H1 (cell line): ENCODE results near the gene CABLES2. TPM values are rescaled to one million over a fixed set of nuclear protein-coding genes. Genes with fewer than 3 reads are reported as not detected.
A peak's percentile ranks its signal among the peaks of the same experiment; 100 is the strongest.

Experiments used
- BCL11A ChIP-seq, 2 experiments: IDR thresholded peaks; one replicate each; pipeline ENCODE4 v1.6.1; 2011; ENCODE audit warnings: low read depth in 2 of 2, low read length in 2 of 2, mild to moderate bottlenecking in 2 of 2
- BRCA1 ChIP-seq: IDR thresholded peaks from 2 replicates; pipeline ENCODE4 v1.6.1; 2012; ENCODE audit warnings: low read depth, low read length, improper control_type of control experiment
- CBX5 ChIP-seq: fragments of 300-800, 300-1000 bp; sonication (generic); IDR thresholded peaks from 2 replicates; pipeline ENCODE4 v1.7.1; 2016; ENCODE audit warnings: antibody characterized with exemption, low read length, low read depth
- CBX8 ChIP-seq: fragments of 300-800, 300-1000 bp; sonication (generic); IDR thresholded peaks from 2 replicates; pipeline ENCODE4 v1.7.1; 2016; ENCODE audit warnings: low read depth, low read length, borderline replicate concordance
- CEBPB ChIP-seq: IDR thresholded peaks from 2 replicates; pipeline ENCODE4 v1.6.1; 2012; ENCODE audit warnings: low read depth, low read length
- CHD7 ChIP-seq: fragments of 300-600 bp; sonication (generic); IDR thresholded peaks from 2 replicates; pipeline ENCODE4 v1.7.1; 2012; ENCODE audit warnings: low read length, moderate library complexity, mild to moderate bottlenecking, inconsistent platforms; ENCODE audit not compliant: insufficient replicate concordance
- CREB1 ChIP-seq: IDR thresholded peaks from 2 replicates; pipeline ENCODE4 v1.6.1; 2012; ENCODE audit warnings: inconsistent platforms
- CTBP2 ChIP-seq: IDR thresholded peaks from 2 replicates; pipeline ENCODE4 v1.7.0; 2011; ENCODE audit warnings: borderline replicate concordance, mild to moderate bottlenecking, moderate library complexity, mixed read lengths, low read length; ENCODE audit not compliant: insufficient read depth, insufficient read length
- KDM1A ChIP-seq: fragments of 200-600, 300-600 bp; sonication (generic); IDR thresholded peaks from 2 replicates; pipeline ENCODE4 v1.7.1; 2016; ENCODE audit warnings: mild to moderate bottlenecking, low read length, borderline replicate concordance
- RBBP5 ChIP-seq: IDR thresholded peaks from 2 replicates; pipeline ENCODE4 v1.7.1; 2012; ENCODE audit warnings: low read depth, mild to moderate bottlenecking, inconsistent platforms, low read length, moderate library complexity, borderline replicate concordance
- polyA plus RNA-seq, 7 experiments: library from polyadenylated mRNA; depleted of rRNA in 3 of 7; stranded (reverse) in 5 of 7; unstranded in 2 of 7; fragments of >200 nt in 5 of 7; fragments of 200-250 nt in 2 of 7; gene quantifications; 1 replicate in 5 of 7; 2 replicates in 1 of 7; 4 replicates in 1 of 7; pipeline versions ENCODE4 v1.2.1 to v1.2.3, GENCODE V29; 2011 to 2013; ENCODE audit warnings: missing spikeins in 2 of 7, mixed read lengths in 2 of 7
- total RNA-seq: library from RNA; stranded (reverse); fragmentation: NEBNext Ultra II Directional; extraction: Animal tissue kit (Norgen Biotek cat#: 25700); gene quantifications from 2 replicates; pipeline ENCODE4 v1.2.1, GENCODE V29; 2021

Gene CABLES2
- total and polyA plus RNA-seq, 2 of the 8 experiments (the other 6 are each of a cell fraction or from before 2014, with no cell fraction given), result 8.0 to 8.8 TPM

GRCh38 chr20:62427172-62428001, 20.3 kb upstream of the CABLES2 start, which contains the start of gene RBBP8NL (continued):
- TF ChIP-seq CHD7, result no peak
- no peak for TF ChIP-seq BRCA1
- no peak for TF ChIP-seq KDM1A
- TF ChIP-seq CBX8, result no peak
- no peak for TF ChIP-seq CBX5
- no peak for TF ChIP-seq BCL11A (IDR thresholded peaks at IDR 0.05; ENCODE audit: low read depth in 2 of 2, low read length in 2 of 2)
- no peak for TF ChIP-seq CREB1
- peak; percentile 97 for TF ChIP-seq CTBP2
- TF ChIP-seq RBBP5, result peak; percentile 87; the same call in 1 of the 2 replicates
- no peak for TF ChIP-seq CEBPB
